HG02840 (cell line): ENCODE results near the gene SSU72.

Experiments used
- ATAC-seq: cut with Tn5 transposase; IDR thresholded peaks from one replicate; pipeline ENCODE4 v1.9.1; 2021; ENCODE audit warnings: mild to moderate bottlenecking, moderate library complexity, moderate number of reproducible peaks; ENCODE audit not compliant: unreplicated experiment, low FRiP score

The SSU72 gene

DNA sequence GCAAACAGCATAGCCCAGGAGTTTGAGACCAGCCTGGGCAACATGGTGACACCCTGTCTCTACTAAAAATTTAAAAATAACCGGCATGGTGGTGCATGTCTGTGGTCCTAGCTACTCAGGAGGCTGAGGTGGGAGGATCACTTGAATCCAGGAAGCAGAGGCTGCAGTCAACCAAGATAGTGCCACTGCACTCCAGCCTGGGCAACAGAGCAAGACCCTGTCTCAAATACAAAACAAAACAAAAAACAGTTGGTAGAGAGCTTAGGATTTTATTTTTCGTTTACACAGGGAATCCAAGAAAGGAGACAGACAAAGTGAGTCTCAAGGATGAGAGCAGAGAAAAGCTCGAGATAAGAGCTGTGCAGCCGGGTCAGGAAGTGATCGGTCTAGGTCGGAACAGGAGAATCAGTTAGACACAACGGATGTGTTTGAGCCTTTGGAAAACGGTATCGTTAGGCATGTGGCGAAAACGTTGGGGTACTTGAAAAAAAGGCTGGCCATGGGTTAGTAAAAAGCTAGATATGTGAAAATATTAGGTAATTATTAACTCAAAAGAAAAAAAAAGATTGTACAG lies 38.9 kb upstream of the SSU72 start:
- ATAC-seq = no peak

DNA sequence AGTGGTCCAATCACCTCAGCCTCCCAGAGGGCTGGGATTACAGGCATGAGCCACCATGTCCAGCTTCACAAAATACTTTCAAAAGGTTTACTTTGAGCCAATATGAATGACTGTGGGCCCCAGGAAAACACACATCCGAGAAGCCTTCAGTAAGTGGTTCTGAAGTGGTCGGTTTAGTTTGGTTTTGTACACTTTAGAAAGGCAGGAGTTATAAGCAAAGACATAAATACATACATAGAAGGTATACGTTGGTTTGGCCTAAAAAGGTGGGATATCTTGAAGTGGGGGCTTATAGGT lies 37.4 kb upstream of the SSU72 start:
- no peak for ATAC-seq

DNA sequence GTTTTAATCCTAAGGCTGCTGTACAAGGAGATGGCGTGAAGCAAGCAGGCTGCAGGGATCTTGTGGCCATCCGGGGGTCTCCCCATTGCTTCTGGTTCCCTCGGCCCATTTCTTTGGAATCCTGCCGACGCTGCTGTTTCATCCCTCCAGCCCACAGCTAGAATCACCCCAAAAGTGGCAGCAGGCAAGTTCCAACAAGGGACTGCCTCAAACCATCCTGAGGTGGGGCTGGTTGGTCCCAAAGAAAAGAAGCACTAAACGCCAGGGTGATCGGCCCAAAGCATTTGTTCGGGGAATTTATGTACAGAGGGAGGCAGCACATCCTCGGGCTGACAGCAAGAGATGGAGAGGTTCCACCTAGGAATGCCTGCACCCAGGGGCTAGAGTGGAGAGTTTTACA lies 36.1 kb upstream of the SSU72 start:
- no peak for ATAC-seq

GRCh38 chr1:1609822-1610485 lies 35.3 kb upstream of the SSU72 start:
- ATAC-seq = no peak

- ATAC-seq = no peak
These were observed 31.6 kb upstream of the SSU72 start for GRCh38 chr1:1606232-1606631.

DNA sequence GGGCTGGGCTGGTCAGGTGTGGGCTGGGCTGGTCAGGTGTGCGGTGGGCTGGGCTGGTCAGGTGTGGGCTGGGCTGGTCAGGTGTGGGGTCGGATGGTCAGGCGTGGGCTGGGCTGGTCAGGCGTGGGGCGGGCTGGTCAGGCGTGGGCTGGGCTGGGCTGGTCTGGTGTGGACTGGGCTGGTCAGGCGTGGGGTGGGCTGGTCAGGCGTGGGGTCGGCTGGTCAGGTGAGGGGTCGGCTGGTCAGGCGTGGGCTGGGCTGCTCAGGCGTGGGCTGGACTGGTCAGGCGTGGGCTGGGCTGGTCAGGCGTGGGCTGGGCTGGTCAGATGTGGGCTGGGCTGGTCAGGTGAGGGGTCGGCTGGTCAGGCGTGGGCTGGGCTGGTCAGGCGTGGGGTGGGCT lies 31.1 kb upstream of the SSU72 start:
- no peak for ATAC-seq

DNA sequence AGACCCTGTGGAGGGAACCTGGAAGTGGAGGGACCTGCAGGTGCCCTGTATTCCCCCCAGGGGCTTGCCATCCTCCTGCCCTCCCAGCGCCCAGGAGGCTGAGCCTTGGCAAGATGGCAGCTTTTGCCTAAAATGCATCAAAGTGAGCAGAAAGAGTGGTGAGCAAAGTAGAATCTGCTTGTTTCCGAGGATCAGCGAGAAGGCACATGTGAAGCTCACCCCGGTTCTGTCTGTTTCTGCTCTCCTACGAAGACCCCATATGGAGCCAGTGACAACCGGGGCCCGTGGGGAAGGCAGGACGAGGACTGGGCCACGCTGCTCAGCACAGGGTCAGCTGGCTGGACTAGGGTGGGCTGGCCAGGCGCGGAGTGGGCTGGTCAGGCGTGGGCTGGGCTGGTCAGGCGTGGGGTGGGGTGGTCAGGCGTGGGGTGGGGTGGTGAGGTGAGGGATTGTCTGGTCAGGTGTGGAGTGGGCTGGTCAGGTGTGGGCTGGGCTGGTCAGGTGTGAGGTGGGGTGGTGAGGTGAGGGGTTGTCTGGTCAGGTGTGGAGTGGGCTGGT lies 30.4 kb upstream of the SSU72 start:
- ATAC-seq = no peak

DNA sequence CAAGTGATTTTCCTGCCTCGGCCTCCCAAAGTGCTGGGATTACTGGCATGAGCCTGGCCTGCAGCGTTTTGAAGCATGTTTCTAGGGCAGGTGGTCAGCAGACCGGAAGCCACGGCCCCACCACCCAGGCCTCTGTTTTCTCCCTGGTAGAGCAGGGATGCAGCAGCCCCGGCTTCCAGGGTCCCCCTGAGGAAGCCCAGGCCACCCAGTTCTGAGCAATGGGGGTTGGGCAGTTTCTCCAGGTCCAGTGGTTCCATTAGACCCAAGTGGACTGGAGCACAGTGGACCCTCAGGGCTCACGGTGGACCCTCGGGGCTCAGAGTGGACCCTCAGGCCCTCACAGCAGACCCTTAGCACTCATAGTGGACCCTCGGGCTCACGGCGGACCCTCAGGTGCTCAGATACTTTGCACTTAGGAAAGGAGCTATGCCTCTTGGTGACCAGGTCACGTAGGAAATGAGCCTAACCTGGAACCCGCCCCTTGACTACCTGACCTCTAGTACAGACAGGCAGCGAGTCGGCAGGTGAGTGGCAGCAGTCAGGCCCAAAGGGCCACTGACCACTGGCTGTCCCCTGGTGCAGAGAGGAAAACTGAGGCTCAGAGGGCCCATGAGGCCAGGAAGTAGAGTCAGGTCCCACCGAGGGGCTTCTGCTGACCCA lies 29.8 kb upstream of the SSU72 start:
- no peak for ATAC-seq

DNA sequence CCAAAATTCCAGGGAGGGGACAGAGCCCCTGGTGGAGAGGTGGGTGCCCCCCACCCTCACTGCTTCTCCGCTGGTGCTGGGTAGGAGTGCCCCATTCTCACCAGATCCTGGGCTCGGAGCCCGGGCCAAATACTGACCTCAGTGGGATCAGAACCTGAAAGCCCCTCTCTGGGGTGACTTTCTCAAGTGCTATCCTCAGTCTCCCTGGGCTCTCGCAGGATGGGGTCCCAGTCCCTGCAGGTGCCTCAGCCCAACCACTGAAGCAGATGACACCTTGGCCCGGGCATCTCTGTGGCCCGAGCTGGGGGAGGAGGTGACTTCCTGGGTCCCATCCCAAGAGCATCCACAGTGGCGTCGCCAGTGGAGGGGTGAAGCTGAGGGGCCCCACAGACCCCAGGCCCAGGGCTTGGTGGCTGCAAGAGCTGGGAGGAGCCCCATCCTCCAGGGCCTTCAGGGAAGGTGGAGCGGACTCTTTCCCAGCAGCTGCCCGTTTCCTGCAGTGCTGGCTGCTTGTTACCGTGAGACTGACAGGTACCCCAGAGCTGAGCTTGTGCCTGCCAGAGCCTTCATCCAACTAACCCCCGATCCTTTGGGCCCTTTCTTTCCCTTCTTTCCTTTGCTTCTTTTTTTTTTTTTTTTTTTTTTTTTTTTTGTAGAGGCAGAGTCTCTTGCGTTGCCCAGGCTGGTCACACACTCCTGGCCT lies 29.2 kb upstream of the SSU72 start:
- no peak for ATAC-seq

DNA sequence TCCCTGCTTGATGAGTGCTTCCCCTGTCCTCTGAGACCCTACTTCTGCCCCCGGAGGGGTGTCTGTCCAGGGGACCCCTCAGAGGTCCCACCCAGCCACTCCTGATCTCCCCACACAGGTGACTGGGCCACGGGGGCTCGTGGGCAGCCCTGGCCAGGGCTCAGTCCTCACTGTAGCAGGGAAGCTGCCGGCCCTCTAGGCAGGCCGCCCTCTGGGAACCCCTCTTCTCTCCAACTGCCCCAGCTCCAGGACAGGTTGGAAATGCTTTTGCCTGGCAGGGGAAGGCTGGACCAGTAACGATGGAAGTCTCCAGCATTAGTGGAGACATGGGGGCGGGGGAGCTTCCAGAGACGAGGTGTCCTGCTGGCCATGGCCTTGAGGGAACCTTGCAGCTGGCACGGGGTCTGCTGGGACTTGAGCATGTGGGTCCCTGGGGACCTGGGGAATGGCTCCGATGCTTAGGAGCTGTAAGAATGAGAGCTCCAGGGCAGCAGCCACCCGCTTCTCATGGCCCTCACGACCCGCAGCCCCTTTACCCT lies 28.4 kb upstream of the SSU72 start:
- no peak for ATAC-seq

DNA sequence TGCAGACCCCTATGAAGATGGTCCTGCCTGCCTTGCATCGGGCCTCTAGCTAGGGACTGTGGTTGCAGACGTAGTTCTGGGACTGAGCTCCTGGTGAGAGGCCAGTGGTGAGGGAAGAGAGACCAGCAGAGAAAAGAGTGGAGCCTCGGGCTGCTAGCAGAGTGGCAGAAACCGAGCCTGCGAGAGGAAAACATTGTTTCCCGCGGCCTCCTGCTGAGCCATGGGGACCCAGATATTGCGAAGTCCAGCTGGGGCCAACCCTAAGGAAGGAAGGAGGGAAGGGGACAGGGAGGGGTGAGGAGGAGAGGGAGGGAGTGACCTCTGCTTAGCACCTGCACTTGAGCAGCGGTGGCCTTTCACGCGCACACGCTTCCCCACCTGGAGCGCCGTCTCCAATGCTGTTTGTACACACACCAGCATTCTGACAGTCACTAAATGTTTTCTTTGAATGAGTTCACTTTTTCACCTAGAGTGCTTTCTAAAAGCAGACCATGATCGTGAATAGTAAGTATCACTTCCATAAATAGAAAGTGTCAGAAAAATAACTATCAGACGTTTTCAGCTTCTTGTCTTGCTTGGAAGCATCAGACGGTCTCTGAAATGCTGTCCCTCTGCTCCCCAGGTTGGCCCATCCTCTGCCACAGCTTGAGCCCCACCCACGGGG lies 27.8 kb upstream of the SSU72 start:
- no peak for ATAC-seq

- ATAC-seq = no peak
These were observed 27.1 kb upstream of the SSU72 start for GRCh38 chr1:1601564-1602303.

GRCh38 chr1:1600861-1601563 lies 26.3 kb upstream of the SSU72 start:
- ATAC-seq = no peak

DNA sequence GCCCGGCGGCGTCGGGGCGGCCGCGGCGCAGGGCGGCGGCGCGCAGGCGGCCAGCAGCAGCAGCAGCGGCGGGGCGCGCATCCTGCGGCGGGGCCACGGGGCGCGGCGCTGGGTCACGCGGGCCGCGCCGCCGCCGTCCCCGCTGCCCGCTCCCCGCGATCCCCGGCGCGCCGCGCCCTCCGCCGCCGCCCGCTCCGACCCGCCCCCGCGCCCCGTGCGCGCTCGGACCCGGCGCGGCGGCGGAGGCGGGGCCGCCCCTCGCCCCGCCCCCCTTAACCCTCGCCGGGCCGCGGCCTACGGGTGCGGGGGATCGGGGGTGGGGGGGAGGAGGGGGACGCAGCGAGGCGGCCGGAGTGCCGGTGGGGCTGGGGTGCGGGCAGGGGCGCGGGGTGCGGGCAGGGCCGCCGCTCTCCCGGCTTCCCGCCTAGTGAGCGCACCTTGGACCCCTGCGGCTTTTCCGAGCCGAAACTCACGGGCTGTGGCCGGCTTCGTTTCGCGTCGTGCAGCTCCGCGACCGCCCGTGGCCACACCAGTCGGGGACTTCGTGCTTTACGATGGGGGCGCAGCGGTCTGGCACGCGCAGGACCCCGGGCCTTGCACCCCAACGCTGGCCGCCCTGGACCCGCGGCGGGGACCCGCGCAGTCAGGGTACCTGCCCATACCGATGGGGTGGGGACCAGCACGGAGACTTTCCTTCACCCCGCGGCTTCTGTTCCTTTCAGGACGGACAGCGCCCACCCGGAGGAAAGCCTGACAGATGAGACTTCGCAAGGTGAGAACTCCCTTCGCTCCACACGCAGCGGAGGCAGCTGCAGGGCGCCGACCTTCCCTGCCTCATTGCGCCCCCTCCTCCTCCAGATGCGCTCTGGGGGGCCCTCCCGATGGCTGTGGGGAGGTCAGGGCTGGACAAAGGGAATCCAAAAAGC lies 25.5 kb upstream of the SSU72 start, which contains the start of gene FNDC10:
Gene FNDC10, minus strand, starts transcription at position 201 of the 926 bp plus-strand sequence. Its CDS starts 120 bp downstream, at position 81.
- no peak for ATAC-seq

- no peak for ATAC-seq
These were observed 24.6 kb upstream of the SSU72 start for GRCh38 chr1:1599030-1599934.

DNA sequence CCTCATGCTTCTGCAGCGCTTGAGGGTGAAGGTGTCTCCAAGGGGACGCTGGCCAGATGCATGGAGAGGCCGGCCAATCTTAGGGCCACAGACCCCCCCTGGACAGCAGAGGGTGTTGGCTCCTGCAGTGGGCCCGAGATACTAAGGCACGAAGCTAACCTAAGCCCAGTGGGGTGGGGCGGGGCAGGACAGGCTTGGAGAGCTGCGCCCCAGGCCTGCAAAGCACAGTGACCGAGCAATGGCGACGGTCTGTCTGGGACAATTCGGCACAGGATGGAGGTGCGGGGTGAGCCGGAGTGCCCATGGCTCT lies 24.0 kb upstream of the SSU72 start:
- ATAC-seq = no peak

DNA sequence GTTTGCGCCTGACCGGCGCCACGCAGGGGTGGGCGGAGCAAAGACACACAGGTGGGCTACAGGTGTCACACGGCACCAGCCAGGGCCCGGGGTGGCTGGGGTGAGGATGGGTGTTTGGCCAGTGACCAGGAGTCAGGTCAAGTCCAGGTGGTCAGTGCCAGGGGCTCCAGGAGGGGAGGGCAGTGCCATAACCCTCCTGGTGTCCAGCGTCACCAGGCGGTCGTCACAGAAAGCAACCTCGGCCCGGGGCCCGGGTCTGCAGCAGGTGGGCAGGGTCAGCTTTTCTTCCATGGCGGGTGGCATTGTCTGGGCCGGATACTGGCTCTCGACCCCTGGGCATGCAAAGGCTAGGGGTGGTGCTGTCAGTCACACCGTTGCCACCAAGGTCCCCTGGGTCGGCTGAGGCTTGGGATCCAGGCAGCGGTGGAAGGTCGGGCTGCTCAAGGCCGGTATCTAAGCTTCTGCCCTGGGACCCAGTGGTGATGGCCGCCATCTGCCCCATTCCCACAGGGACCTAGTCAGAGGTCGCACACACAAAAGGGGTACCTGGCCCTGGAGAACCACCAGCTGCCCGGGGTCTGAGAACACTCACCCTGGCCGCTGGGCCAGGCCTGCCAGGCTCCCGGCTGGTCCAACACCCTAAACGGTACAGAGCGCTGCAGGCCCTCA lies 23.5 kb upstream of the SSU72 start:
- ATAC-seq = no peak
